NCI-H2029 treated with DMSO at 0.1 percent for 48 hours (cell line): ENCODE data around the gene PACS2.
"Not testable (repeated sequence)": the region's sequence is repeated elsewhere in the genome, so short reads cannot be mapped to it uniquely, and the experiment has no call there.

ENCODE experiments used
- DNase-seq: peaks from one replicate; lab custom pipeline; 2025; lab: John Stamatoyannopoulos, UW

Gene PACS2

GRCh38 chr14:105314287-105315200 is at the start of gene PACS2:
Gene PACS2, plus strand, starts transcription at chr14:105314748. Its CDS starts 171 bp downstream, at chr14:105314919.
- no peak for DNase-seq

GRCh38 chr14:105267820-105268548 is 46.6 kb upstream of the PACS2 start:
- no peak for DNase-seq

DNA sequence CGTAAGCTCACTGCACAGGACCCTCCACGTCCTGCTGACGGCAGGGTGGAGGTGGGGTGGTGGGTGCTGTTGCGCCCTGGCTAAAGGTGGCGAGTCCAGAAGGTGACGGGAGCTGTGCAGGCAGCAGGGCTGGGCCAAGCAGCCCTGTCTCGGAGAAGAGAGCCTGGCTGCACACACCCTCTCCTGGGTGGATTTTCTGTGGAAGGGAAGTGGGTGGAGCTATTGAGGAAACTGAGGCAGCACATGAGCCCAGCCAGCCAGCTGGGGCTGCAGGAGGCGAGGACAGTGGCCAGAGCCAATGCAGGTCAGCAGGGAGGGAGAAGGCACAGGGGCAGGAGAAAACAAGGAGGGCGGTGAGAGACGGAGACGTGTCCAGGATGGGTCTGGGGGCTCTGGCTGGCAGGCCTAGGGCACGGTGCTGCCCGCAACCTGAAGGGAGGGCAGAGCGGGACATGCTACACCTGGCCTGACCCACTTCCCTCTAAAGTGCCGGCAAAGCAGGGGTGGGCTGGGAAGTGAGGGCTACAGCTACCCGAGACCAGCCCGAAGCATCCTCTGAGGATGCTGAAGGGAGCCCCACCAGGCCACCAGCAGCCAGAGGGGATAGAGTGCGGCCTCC is 45.7 kb upstream of the PACS2 start:
- DNase-seq, result no peak

DNA sequence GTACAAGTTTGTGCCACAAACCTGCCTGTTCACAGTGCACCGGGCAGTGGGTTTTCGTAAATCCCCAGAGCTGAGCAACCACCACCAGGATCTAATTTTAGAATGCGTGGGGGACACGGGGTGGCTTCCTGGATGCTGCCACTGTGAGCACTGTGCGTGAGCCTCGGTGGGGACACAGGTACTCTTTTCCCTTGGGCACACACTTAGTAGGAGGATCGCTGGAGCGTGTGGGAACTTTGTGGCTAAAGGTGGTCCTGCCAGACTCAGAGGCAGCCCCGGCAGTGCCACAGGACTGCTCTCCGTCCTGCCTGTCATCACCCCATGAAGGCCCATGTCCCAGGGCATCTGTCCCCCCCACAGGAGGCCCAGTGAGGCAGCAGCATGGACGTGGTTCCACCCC is 45.1 kb upstream of the PACS2 start:
- no peak for DNase-seq

GRCh38 chr14:105271224-105271890 is 43.2 kb upstream of the PACS2 start:
- DNase-seq, result no peak

DNA sequence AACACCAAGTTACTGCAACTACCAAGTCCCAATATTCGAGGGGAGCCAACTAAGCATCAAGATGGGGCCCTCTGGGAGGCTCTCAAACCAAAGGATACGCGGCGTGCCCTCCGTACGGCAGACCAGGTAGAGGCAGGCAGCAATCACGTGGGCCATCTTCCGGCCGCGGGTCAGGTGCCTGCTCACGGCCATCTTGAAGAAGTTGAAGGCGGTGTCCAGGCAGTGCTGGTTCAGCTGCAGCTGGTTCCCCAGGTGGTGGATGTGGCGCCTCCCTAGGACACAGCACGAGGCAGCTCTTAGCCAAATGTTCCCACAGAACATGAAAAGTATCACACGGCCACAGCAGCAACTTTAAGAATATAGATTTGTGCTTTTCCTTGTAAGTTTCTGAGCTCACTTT is 41.9 kb upstream of the PACS2 start:
- DNase-seq, result no peak

DNA sequence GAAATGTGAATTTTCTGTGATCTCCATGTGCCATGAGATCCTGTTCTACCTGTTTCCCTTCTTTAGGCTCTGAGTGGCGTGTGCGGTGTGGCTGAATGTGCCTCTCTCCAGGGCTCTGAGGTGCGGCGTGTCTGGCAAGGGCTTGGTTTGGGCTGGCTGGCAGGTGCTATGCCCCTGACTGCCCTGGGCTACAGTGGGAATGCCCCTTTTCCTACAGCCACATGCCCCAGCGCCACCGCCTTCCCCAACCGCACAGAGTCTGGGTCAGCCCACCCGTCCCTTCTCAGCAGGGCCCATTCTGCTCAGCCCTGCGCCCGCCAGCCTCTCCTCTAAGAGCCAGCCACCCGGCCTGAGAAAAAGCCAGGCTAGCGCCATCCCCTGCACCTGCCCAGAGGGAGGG is 41.5 kb upstream of the PACS2 start:
- no peak for DNase-seq

GRCh38 chr14:105274637-105275036 is 39.9 kb upstream of the PACS2 start:
- no peak for DNase-seq

DNA sequence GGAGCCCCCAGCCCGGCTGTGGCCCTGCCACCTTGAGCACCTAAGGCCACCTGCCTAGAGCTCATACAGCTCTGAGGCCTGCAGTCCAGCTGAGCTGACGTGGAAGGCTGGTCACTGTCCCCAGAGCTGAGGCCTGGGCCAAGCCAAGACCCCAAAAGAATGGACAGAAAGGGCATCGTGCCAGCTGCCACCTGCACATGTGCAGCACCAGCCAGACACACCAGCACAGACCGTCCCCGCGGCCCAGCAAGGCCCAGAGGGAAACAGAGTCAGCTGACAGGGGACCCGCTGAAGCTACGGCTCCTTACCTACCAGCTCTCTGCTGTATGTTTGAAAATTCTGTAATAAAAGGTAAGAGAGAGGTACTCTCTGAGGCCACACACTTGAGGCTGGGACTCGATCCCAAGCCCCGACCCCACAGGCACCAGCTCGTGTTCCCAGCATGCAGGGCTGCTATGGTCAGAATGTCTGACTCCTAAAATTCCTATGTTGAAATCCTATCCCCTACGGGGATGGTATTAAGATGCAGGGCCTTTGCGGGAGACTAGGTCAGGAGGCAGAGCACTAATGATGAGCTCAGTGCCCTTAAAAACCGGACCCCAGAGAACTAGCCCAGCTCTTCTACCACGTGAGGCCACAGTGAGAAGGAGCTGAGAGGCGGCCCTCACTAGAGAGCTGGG is 39.1 kb upstream of the PACS2 start:
- DNase-seq, result no peak

GRCh38 chr14:105277448-105277847 is 37.1 kb upstream of the PACS2 start:
- not testable (repeated sequence) for DNase-seq

DNA sequence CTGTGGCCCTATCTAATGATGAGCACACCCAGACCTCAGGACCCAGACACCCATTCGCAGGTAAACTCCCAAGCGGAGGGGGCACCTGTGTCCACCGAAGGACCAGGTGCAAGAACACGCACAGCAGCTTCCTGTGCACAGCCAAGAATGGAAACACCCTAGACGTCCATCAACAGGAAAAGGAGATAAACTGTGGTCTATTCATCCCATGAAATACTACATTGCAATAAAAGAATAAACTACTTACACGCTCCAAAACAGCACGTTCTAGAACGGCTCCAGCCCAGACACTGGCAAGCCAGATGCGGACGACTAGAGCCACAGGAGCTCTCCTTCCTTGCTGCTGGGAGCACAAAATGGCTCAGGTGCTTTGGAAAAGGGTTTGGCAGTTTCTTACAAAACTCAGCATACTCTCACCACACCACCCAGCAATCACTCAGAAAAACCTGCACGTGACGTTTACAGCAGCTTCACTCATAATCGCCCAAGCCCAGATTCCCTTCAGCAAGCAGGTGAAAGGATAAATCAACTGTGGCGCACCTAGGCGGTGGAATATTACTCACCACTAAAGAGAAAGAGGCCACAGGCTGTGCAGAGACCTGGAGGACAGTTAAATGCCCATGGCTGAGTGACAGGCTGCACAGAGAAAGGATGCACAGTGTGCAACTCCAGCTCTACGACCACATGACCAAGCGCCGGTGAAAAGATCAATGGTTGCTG is 34.7 kb upstream of the PACS2 start:
- DNase-seq, result no peak

DNA sequence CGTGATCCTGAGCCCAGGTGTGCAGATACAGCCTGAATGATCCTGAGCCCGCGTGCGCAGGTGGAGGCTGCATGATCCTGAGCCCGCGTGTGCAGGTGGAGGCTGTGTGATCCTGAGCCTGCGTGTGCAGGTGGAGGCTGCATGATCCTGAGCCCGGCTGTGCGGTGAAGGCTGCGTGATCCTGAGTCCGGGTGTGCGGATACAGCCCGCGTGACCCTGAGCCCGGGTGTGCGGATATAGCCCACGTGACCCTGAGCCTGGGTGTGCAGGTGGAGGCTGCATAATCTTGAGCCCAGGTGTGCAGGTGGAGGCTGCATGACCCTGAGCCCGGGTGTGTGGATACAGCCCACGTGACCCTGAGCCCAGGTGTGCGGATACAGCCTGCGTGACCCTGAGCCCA is 34.0 kb upstream of the PACS2 start:
- DNase-seq, result no peak

DNA sequence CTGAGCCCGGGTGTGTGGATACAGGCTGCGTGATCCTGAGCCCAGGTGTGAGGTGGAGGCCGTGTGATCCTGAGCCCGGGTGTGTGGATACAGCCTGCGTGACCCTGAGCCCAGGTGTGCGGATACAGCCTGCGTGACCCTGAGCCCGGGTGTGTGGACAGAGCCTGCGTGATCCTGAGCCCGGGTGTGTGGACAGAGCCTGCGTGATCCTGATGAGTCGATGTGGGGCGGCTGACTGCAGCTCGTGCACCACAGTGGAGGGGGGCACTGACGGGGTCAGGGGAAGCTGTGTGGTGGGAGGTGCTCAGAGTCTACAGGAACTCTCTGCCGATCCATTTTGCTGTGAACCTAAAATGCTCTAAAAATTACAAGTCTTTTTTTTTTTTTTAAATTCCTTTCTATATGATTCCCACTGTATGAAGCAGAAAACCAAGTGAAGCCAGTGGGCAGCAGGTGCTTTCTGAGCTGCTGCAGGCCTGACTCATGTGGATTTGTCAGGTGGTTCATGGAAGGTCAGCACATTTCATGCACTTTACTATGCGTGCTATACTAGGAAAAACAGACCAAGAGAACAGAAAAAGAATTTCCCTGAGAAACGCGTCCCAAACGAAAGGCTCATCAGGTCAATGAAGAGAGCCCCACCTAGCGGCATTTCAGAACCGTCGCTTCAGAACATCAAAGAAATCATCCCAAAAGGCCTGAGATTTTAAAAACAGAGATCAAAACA is 33.0 kb upstream of the PACS2 start:
- no peak for DNase-seq

DNA sequence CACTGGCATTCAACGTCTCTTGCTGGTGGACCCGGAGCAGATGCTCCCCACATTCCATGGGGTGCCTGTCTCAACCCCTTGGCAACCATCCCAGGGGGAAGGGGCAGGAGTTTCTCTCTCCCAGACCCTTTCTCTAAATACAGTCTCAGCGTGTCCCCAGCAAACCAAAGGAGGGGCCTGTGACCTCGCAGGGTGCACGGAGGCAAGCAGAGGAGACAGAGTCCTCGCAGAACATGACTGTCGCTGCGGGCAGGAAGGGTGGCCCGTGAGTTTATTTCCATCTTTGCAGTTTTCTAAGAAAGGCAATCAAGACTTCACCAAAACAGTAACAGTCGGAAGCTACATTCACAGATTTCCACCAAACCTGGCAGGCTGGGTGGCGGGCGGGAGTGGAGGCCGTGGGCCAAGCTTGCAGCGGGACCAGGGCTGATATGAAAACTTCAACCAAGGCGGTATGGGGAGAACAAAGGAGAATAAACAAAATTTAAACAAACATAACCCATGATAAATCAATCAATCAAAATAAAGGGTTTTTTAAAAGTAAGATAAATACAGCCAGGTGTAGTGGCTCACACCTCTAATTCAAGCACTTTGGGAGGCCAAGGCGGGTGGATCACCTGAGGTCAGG is 32.3 kb upstream of the PACS2 start:
- DNase-seq, result no peak

- DNase-seq, result no peak
Measured at GRCh38 chr14:105283028-105283427, 31.5 kb upstream of the PACS2 start.

DNA sequence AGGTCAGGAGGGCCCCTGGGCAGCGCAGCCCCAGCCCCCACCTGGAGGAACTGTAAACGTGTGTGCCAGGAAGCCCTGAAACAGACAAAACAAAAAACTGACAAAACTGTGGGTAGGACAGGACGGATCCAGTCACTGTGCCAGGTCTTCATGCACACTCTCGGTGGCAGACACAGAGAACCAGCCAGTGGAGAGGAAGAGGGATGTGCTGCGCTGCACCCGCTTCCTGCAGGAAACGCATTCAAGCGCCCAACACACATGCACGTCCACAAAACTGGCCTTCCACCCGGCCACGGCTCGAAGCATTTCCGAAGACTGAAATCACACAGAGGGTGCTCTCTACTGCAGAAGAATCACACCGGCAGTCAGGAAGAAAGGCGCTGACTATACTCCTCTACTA is 30.6 kb upstream of the PACS2 start:
- DNase-seq, result no peak

DNA sequence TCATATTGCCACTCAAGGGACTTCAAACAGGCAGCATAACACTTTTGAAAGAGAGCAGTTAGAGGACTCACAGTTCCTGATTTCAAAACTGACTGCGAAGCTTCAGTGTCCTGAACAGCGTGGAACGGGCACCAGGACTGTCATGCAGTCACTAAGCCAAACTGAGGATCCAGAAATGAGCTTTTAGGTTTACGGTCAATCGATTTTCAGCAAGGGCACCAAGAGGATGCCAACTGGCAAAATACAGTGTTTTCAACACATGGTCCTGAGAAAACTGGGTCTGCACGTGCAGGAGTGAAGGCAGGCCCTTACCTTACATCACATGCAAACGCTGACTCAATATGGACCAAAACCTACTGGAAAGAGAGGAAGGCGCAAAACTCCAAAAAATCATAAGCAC is 29.4 kb upstream of the PACS2 start:
- no peak for DNase-seq

GRCh38 chr14:105286759-105287144 is 27.8 kb upstream of the PACS2 start:
- DNase-seq, result no peak

GRCh38 chr14:105287249-105288102 is 27.1 kb upstream of the PACS2 start:
- no peak for DNase-seq
